Activated T-helper 1 cell treated with anti-CD3 and anti-CD28 coated beads, Interleukin-12 subunit alpha, Interleukin-12 subunit beta, Interleukin-2, Interleukin-4 antibody, amounts not matched to agents 30 ng/mL and 10 ng/mL and 1 ng/mL, durations not matched to agents 14 hours and 24 hours and 36 hours (primary cell): ENCODE data around the gene TBC1D22A. TPM values are rescaled to one million over a fixed set of nuclear protein-coding genes. Genes with fewer than 3 reads are reported as not detected.

Experiments
- DNase-seq: peaks from one replicate; pipeline ENCODE4 v3.0.0; 2021; ENCODE audit warnings: low spot score
- H3K27ac Mint-ChIP-seq: one replicate; pipeline ENCODE4 v1.8.0; 2021; ENCODE audit warnings: mild to moderate bottlenecking, mixed read lengths
- H3K27me3 Mint-ChIP-seq: one replicate; pipeline ENCODE4 v1.8.0; 2022; ENCODE audit warnings: mild to moderate bottlenecking, moderate library complexity, mixed read lengths; ENCODE audit not compliant: insufficient read depth
- H3K36me3 Mint-ChIP-seq: one replicate; pipeline ENCODE4 v1.8.0; 2021; ENCODE audit warnings: low read depth, mixed read lengths
- H3K4me1 Mint-ChIP-seq: one replicate; pipeline ENCODE4 v1.8.0; 2021; ENCODE audit warnings: low read depth, mixed read lengths
- H3K4me3 Mint-ChIP-seq: one replicate; pipeline ENCODE4 v1.8.0; 2021; ENCODE audit warnings: mild to moderate bottlenecking, moderate library complexity, mixed read lengths
- H3K9me3 Mint-ChIP-seq: one replicate; pipeline ENCODE4 v1.8.0; 2021; ENCODE audit warnings: mixed read lengths
- intact Hi-C: fragments of 100-400 bp; cut with micrococcal nuclease; formaldehyde crosslinking; loops from one replicate; pipeline ENCODE4 v1.15.1; 2024
- total RNA-seq: library from RNA; stranded (reverse); gene quantifications from 2 replicates; pipeline ENCODE4 v1.2.3, GENCODE V29; 2022

Gene TBC1D22A
- total RNA-seq, 1 donor from 2014 or later: 42.4 TPM

- Mint-ChIP-seq H3K27me3 (no peaks in the 10 kb centered on the region), H3K36me3 (no peaks in the 10 kb centered on the region), H3K9me3 (no peaks in the 10 kb centered on the region), H3K4me3 (no peak overlapping the region), H3K27ac (no peak overlapping the region), H3K4me1 (no peaks in the 10 kb centered on the region)
- intact Hi-C loops: no loop called here
- DNase-seq: no peak
Measured at GRCh38 chr22:47206666-47207218, 444.3 kb downstream of the TBC1D22A start.

- no peaks in the 10 kb centered on the region for H3K36me3 Mint-ChIP-seq
- DNase-seq: no peak
- no peaks in the 10 kb centered on the region for H3K4me1 Mint-ChIP-seq
- H3K4me3 Mint-ChIP-seq: no peak overlapping the region
- H3K27ac Mint-ChIP-seq: no peak overlapping the region
- H3K9me3 Mint-ChIP-seq: no peaks in the 10 kb centered on the region
- intact Hi-C loops: no loop called here
- H3K27me3 Mint-ChIP-seq: no peaks in the 10 kb centered on the region
Measured at GRCh38 chr22:47207387-47207786, 444.9 kb downstream of the TBC1D22A start.

- no peaks in the 10 kb centered on the region for H3K4me1 Mint-ChIP-seq
- H3K27ac Mint-ChIP-seq: no peak overlapping the region
- H3K9me3 Mint-ChIP-seq: no peaks in the 10 kb centered on the region
- intact Hi-C loops: no loop called here
- no peak overlapping the region for H3K4me3 Mint-ChIP-seq
- no peaks in the 10 kb centered on the region for H3K27me3 Mint-ChIP-seq
- H3K36me3 Mint-ChIP-seq: no peaks in the 10 kb centered on the region
- no peak for DNase-seq
Measured at GRCh38 chr22:47207846-47208554, 445.6 kb downstream of the TBC1D22A start.

GRCh38 chr22:47208630-47209029 lies 446.2 kb downstream of the TBC1D22A start:
- H3K27ac Mint-ChIP-seq: no peak overlapping the region
- no peak overlapping the region for H3K4me3 Mint-ChIP-seq
- H3K4me1 Mint-ChIP-seq: no peaks in the 10 kb centered on the region
- no peak for DNase-seq
- no peaks in the 10 kb centered on the region for H3K9me3 Mint-ChIP-seq
- H3K36me3 Mint-ChIP-seq: no peaks in the 10 kb centered on the region
- no peaks in the 10 kb centered on the region for H3K27me3 Mint-ChIP-seq
- intact Hi-C loops: no loop called here

- Mint-ChIP-seq H3K27me3 (no peaks in the 10 kb centered on the region), H3K4me1 (no peaks in the 10 kb centered on the region), H3K9me3 (no peaks in the 10 kb centered on the region), H3K36me3 (no peaks in the 10 kb centered on the region), H3K27ac (no peak overlapping the region), H3K4me3 (no peak overlapping the region)
- DNase-seq: no peak
- intact Hi-C loops: no loop called here
Measured at GRCh38 chr22:47209040-47209514, 446.6 kb downstream of the TBC1D22A start.

GRCh38 chr22:47209547-47210023 lies 447.1 kb downstream of the TBC1D22A start:
- no peak for DNase-seq
- H3K4me3 Mint-ChIP-seq: no peak overlapping the region
- no peaks in the 10 kb centered on the region for H3K4me1 Mint-ChIP-seq
- no peaks in the 10 kb centered on the region for H3K27me3 Mint-ChIP-seq
- no peaks in the 10 kb centered on the region for H3K9me3 Mint-ChIP-seq
- no peak overlapping the region for H3K27ac Mint-ChIP-seq
- intact Hi-C loops: no loop called here
- H3K36me3 Mint-ChIP-seq: no peaks in the 10 kb centered on the region

- Mint-ChIP-seq H3K4me1 (no peaks in the 10 kb centered on the region), H3K4me3 (no peak overlapping the region), H3K27me3 (no peaks in the 10 kb centered on the region), H3K36me3 (no peaks in the 10 kb centered on the region), H3K27ac (no peak overlapping the region), H3K9me3 (no peaks in the 10 kb centered on the region)
- intact Hi-C loops: no loop called here
- no peak for DNase-seq
Measured at GRCh38 chr22:47210112-47210657, 447.7 kb downstream of the TBC1D22A start.

- no peaks in the 10 kb centered on the region for H3K9me3 Mint-ChIP-seq
- no peaks in the 10 kb centered on the region for H3K36me3 Mint-ChIP-seq
- no peak overlapping the region for H3K27ac Mint-ChIP-seq
- intact Hi-C loops: no loop called here
- no peak for DNase-seq
- no peaks in the 10 kb centered on the region for H3K4me1 Mint-ChIP-seq
- no peak overlapping the region for H3K4me3 Mint-ChIP-seq
- no peaks in the 10 kb centered on the region for H3K27me3 Mint-ChIP-seq
Measured at GRCh38 chr22:47210686-47211085, 448.2 kb downstream of the TBC1D22A start.

- intact Hi-C loops: no loop called here
- Mint-ChIP-seq H3K9me3 (no peaks in the 10 kb centered on the region), H3K4me3 (no peak overlapping the region), H3K27me3 (no peaks in the 10 kb centered on the region), H3K36me3 (no peaks in the 10 kb centered on the region), H3K4me1 (no peaks in the 10 kb centered on the region), H3K27ac (peak overlapping the region; percentile 27)
- DNase-seq: peak; percentile 27
Measured at GRCh38 chr22:47213571-47214230, 451.3 kb downstream of the TBC1D22A start.

- Mint-ChIP-seq H3K4me3 (no peak overlapping the region), H3K9me3 (peaks cover 7% of the 10 kb centered on the region), H3K36me3 (no peaks in the 10 kb centered on the region), H3K27ac (no peak overlapping the region), H3K27me3 (no peaks in the 10 kb centered on the region), H3K4me1 (no peaks in the 10 kb centered on the region)
- intact Hi-C loops: no loop called here
- no peak for DNase-seq
Measured at GRCh38 chr22:47215851-47216250, 453.4 kb downstream of the TBC1D22A start.

- DNase-seq: no peak
- intact Hi-C loops: no loop called here
- H3K27me3 Mint-ChIP-seq: no peaks in the 10 kb centered on the region
- no peak overlapping the region for H3K27ac Mint-ChIP-seq
- H3K9me3 Mint-ChIP-seq: peaks cover 9% of the 10 kb centered on the region
- H3K4me3 Mint-ChIP-seq: no peak overlapping the region
- no peaks in the 10 kb centered on the region for H3K4me1 Mint-ChIP-seq
- H3K36me3 Mint-ChIP-seq: no peaks in the 10 kb centered on the region
Measured at GRCh38 chr22:47218671-47219070, 456.2 kb downstream of the TBC1D22A start.

- H3K9me3 Mint-ChIP-seq: peaks cover 9% of the 10 kb centered on the region
- DNase-seq: no peak
- intact Hi-C loops: no loop called here
Measured at GRCh38 chr22:47219789-47220188, 457.3 kb downstream of the TBC1D22A start.

GRCh38 chr22:47220752-47221151 lies 458.3 kb downstream of the TBC1D22A start:
- Mint-ChIP-seq H3K27me3 (no peaks in the 10 kb centered on the region), H3K9me3 (peaks cover 9% of the 10 kb centered on the region), H3K4me1 (no peaks in the 10 kb centered on the region), H3K4me3 (no peak overlapping the region), H3K36me3 (no peaks in the 10 kb centered on the region), H3K27ac (no peak overlapping the region)
- intact Hi-C loops: no loop called here
- DNase-seq: no peak

More at GRCh38 chr22:47219789-47220188, 457.3 kb downstream of the TBC1D22A start:
- no peaks in the 10 kb centered on the region for H3K27me3 Mint-ChIP-seq
- no peak overlapping the region for H3K27ac Mint-ChIP-seq
- H3K36me3 Mint-ChIP-seq: no peaks in the 10 kb centered on the region
- no peaks in the 10 kb centered on the region for H3K4me1 Mint-ChIP-seq
- no peak overlapping the region for H3K4me3 Mint-ChIP-seq
